GM23248 (cell line): ENCODE measurements around the gene JUP.

Experiments
- EZH2 ChIP-seq: fragments of 200-600 bp; sonication (generic); IDR thresholded peaks from 2 replicates; pipeline ENCODE4 v1.6.1; 2018; ENCODE audit warnings: antibody characterized with exemption, mild to moderate bottlenecking; ENCODE audit not compliant: insufficient read depth, poor library complexity, severe bottlenecking
- EZH2phosphoT487 ChIP-seq: fragments of 200-600 bp; sonication (generic); IDR thresholded peaks from 2 replicates; pipeline ENCODE4 v1.6.1; 2018; ENCODE audit warnings: antibody characterized with exemption, moderate library complexity, mild to moderate bottlenecking, low read depth; ENCODE audit not compliant: insufficient read depth

GRCh38 chr17:41722231-41722630, 64.3 kb downstream of the JUP start:
- TF ChIP-seq EZH2 (no peak), EZH2phosphoT487 (no peak)
